ENCODE measurements around the gene CIROP. TPM values are rescaled to one million over a fixed set of nuclear protein-coding genes. Genes with fewer than 3 reads are reported as not detected.

CIROP gene
- total RNA-seq, 1 experiment from 2014 or later: not detected

GRCh38 chr14:23071921-23072539, 32.8 kb downstream of the CIROP start:
- Mint-ChIP-seq H3K4me3 (ENCODE audit: unreplicated experiment) (peak overlapping the region; percentile 100), H3K27ac (ENCODE audit: unreplicated experiment) (peak overlapping the region; percentile 93), H3K36me3 (ENCODE audit: insufficient read depth, unreplicated experiment) (peaks cover 90% of the 10 kb centered on the region), H3K9me3 (ENCODE audit: unreplicated experiment) (no peaks in the 10 kb centered on the region), H3K4me1 (ENCODE audit: low read depth, unreplicated experiment) (peaks cover 32% of the 10 kb centered on the region), H3K27me3 (ENCODE audit: insufficient read depth, unreplicated experiment) (no peaks in the 10 kb centered on the region)
- Histone ChIP-seq H3K4me3 (ENCODE audit: low read depth, low read length) (peak overlapping the region; percentile 79), H3K9me3 (no peaks in the 10 kb centered on the region), H3K4me1 (peaks cover 27% of the 10 kb centered on the region), H3K27me3 (replicated peaks; ENCODE audit: control insufficient read depth, insufficient read depth, low read length) (no peaks in the 10 kb centered on the region), H3K36me3 (ENCODE audit: control insufficient read depth, insufficient read depth, low read length) (peaks cover 11% of the 10 kb centered on the region)
- no peak for TF ChIP-seq CTCF (IDR thresholded peaks at IDR 0.05; ENCODE audit: insufficient read depth in 1 of 2, low read depth in 1 of 2, low read length in 1 of 2, severe bottlenecking in 1 of 2, unreplicated experiment in 1 of 2)
- POLR2A ChIA-PET: interaction anchor here (0.6 to 1.0 kb wide), 9 partner anchors 23 to 483 kb away, joined by 3 to 20 read pairs (median 4); partner anchors contain the start of genes ACIN1, C14orf119, PABPN1 and PSMB5
- BruUV-seq (replicated peaks): no TSS peak
- peak; percentile 54 to 69 for DNase-seq
- intact Hi-C loops (cut with micrococcal nuclease; ENCODE audit: unreplicated experiment): loop anchor here (2.0 kb wide), 1 partner anchor 23 kb away; the partner anchor contains the start of genes ACIN1 and C14orf119
- CTCF ChIA-PET: interaction anchor here (0.6 to 3.1 kb wide), 11 partner anchors 10 to 98 kb away, joined by 3 to 24 read pairs (median 5); partner anchors contain the start of genes ACIN1 and C14orf119

GRCh38 chr14:23071244-23071920, 33.4 kb downstream of the CIROP start:
- Mint-ChIP-seq H3K4me1 (ENCODE audit: low read depth, unreplicated experiment) (peaks cover 32% of the 10 kb centered on the region), H3K27me3 (ENCODE audit: insufficient read depth, unreplicated experiment) (no peaks in the 10 kb centered on the region), H3K36me3 (ENCODE audit: insufficient read depth, unreplicated experiment) (peaks cover 90% of the 10 kb centered on the region), H3K4me3 (ENCODE audit: unreplicated experiment) (peak overlapping the region; percentile 100), H3K9me3 (ENCODE audit: unreplicated experiment) (no peaks in the 10 kb centered on the region), H3K27ac (ENCODE audit: unreplicated experiment) (peak overlapping the region; percentile 93)
- Histone ChIP-seq H3K9me3 (no peaks in the 10 kb centered on the region), H3K36me3 (ENCODE audit: control insufficient read depth, insufficient read depth, low read length) (peaks cover 11% of the 10 kb centered on the region), H3K4me3 (ENCODE audit: low read depth, low read length) (peak overlapping the region; percentile 79), H3K4me1 (peaks cover 21% of the 10 kb centered on the region), H3K27me3 (replicated peaks; ENCODE audit: control insufficient read depth, insufficient read depth, low read length) (no peaks in the 10 kb centered on the region)
- CTCF ChIA-PET: interaction anchor here (0.6 to 3.1 kb wide), 12 partner anchors 9 to 98 kb away, joined by 3 to 24 read pairs (median 4); partner anchors contain the start of genes ACIN1 and C14orf119
- BruUV-seq (replicated peaks): no TSS peak
- no peak for TF ChIP-seq CTCF (IDR thresholded peaks at IDR 0.05; ENCODE audit: insufficient read depth in 1 of 2, low read depth in 1 of 2, low read length in 1 of 2, severe bottlenecking in 1 of 2, unreplicated experiment in 1 of 2)
- POLR2A ChIA-PET: interaction anchor here (0.6 to 1.0 kb wide), 8 partner anchors 24 to 482 kb away, joined by 3 to 20 read pairs (median 4); partner anchors contain the start of genes ACIN1, C14orf119, PABPN1 and PSMB5
- intact Hi-C loops (cut with micrococcal nuclease; ENCODE audit: unreplicated experiment): loop anchor here (2.0 kb wide), 1 partner anchor 23 kb away; the partner anchor contains the start of genes ACIN1 and C14orf119
- peak; percentile 86 to 90 for DNase-seq
